HG02852 (cell line): ENCODE results near the gene METRN.

Experiments used
- ATAC-seq: cut with Tn5 transposase; IDR thresholded peaks from one replicate; pipeline ENCODE4 v1.9.1; 2021; ENCODE audit warnings: mild to moderate bottlenecking, moderate library complexity; ENCODE audit not compliant: unreplicated experiment

METRN gene

DNA sequence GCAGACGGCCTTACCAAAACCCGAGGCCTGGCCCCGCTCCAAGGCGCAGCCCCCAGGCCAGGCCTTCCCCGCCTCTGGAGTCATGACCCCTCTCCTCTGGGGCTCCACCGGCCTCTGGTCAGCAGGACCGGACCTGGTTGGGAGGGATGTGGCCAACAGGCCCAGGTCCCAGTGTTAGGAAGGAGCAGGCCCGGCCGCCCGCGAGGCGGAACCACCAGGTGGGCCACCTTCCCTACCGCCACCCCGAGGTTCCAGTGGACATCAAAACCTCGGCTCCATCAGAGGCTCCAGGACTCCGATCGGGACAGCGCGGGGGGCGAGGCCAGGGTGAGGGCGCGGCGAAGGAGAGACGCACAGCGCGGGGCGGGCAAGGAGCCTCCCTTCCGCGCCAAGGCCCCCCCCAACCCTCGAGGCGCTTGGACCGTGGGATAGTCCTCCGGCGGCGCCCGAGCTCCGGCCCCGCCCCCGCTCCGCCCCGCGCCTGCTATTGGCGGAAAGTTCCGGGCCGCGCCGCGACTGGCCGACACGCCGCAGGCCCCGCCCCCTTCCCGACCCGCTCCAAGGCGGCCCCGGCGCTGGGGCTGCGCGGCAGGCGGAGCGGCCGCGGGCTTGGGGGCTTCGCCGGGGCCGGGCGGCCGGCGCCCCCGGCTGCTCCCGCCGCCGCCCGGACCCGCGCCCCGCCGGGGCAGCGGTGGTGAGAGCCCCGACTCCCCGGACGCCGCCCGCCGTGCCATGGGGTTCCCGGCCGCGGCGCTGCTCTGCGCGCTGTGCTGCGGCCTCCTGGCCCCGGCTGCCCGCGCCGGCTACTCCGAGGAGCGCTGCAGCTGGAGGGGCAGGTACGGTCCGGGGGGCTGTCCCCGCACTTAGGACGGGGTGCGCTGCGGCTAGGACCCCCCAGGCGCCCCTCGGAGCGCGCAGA lies at the start of gene METRN:
METRN (plus strand) TSS at position 561 of the 919 bp plus-strand sequence; CDS start at position 733, 172 bp downstream.
- ATAC-seq = peak; percentile 66

DNA sequence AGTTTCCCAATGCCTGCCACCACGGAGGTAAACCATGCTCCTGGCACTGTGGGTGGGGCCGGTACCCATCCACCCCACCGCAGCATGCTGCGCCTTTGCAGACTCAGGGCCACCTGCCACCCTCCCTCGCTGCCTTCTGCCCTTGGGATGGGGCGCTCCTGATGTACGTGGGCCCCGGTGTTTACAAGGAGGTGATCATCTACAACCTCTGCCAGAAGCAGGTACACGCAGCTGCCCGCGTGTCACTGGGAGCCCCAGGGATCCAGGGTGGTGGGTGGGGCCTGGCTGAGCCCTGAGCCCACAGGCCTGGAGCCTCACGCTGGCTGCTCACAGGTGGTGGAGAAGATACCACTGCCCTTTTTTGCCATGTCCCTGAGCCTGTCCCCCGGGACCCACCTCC lies 48.3 kb upstream of the METRN start:
- ATAC-seq = no peak

DNA sequence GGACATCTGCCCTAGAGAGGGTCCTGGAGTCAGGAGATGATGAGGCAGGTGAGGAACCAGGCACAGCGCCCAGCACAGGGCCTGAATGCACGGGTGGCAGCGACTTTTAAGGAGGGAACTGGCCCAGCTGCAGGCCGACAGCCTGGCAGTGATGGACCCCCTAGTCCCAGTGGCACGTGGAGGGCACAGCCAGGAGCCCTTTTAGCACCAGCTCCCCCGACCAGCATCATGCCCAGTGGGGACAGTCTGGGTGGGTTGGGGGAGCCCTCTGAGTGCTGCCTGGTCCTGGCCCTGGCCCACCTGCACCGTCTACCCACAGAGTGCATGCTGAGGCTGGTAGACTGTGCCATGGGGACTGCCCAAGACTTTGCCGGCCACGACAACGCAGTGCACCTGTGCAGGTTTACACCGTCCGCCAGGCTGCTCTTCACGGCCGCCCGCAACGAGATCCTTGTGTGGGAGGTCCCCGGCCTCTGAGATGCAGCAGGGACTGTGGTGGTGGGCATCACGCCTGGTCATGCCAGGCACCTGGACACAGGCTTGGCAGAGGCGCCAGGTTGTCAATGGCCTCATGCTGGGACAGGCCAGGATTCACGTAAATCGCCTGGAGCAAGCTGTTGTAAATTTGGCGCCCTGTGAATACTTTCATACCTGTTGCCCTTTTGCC lies 47.7 kb upstream of the METRN start:
- no peak for ATAC-seq

DNA sequence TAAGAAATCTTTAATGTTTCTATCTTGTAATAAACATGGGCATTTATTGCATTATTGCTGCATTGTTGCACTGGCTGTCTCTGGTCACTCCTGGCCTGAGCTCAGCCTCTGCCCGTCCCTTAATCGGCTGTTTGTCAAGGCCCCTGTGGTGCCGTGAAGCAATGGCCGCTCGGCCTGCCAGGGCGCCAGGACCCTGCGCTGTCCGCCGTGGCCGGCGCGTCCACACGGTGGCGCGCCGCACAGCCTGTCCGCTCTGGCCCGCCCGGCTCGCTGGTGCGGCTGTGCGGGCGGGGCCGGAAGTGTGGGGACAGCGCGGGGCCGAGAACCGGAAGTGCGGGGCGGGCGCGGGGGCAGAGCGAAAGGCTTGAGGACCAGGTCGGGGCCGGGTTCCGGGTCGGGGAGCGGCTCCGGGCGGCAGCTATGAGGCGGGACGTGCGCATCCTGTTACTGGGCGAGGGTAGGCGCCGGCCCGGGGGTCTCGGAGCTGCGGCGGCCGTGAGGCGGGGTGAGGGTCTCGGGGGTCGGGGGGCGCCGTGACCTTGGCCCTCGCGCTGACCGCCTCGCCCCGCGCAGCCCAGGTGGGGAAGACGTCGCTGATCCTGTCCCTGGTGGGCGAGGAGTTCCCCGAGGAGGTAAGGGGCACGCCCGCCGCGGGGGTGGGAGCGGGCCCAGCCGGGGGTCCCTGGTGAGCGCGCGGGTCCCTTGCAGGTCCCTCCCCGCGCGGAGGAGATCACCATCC lies 47.0 kb upstream of the METRN start, which contains the start of gene RHOT2:
RHOT2 (plus strand) TSS at position 353 of the 739 bp plus-strand sequence; CDS start at position 421, 68 bp downstream.
- peak; percentile 80 for ATAC-seq

DNA sequence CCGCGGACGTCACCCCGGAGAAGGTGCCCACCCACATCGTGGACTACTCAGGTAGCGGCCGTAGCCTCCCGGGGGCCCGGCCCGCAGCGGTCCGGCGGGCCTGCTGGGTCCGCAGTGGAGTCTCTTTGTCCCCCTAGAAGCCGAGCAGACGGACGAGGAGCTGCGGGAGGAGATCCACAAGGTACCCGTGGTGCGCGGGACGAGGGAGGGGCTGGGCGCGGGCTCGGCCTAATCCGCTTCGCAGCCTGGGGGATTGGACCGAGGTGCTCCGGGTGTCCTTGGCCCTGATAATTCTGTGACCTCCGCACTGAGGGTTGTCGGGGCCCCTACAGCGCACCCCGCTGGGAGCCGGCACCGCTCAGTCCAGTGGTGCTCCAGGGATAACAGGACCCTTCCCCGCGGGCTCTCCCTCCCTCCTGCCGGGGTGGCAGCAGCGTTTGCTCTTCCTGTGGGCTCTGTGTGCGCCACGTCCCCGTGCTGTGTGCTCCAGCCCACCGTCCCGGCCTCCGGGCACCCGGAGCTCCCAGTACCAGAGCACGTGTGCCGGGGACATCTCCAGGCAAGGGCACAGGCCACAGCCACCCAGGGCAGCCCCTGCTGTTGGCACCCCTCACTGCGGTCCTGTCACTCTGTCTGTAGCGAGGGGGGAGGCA lies 46.3 kb upstream of the METRN start:
- ATAC-seq = peak; percentile 10

DNA sequence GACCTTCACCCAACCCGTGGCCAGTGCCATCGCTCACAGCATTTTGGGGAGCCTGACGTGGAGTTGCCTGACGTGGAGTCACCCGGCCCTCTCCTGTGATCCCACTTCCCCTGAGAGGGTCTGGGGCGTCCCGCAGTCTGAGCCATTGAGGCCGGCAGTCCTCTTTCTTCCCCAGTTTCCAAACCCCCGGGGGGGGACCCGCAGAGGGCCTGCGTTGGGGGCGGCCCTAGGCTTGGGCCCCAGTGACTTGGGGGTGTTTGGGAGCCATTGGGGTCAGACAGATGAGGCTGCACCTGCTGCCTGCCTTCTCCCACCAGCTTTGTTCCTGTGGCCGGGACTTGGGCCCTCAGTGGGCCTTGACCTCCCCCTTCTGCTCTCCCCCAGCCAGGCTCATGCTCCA lies 45.3 kb upstream of the METRN start:
- ATAC-seq = no peak

DNA sequence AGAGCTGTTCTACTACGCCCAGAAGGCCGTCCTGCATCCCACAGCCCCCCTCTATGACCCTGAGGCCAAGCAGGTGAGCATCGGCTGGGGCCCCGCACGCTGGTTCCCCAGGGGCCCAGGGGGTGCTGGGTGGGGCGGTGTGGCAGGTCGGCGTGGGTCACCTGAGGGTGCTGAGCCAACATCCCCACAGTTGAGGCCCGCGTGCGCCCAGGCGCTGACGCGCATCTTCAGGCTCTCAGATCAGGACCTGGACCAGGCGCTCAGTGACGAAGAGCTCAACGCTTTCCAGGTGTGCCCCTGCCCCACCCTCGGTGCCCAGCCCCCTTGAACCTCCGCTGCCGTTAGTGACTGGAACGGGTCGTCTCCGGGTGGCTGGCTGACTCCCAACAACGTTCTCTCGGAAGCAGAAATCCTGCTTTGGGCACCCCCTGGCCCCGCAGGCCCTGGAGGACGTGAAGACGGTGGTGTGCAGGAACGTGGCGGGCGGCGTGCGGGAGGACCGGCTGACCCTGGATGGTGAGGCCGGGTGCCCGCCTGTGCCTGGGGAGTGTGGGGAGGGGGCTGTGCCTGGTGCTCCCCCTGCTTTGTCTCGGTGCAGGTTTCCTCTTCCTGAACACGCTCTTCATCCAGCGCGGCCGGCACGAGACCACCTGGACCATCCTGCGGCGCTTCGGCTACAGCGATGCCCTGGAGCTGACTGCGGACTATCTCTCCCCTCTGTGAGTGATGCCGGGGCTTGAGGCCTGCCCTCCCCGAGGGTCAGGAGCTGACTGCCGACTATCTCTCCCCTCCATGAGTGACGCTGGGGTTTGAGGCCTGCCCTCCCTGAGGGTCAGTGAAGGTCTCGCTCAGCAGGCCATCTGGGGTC lies 44.2 kb upstream of the METRN start:
- ATAC-seq = no peak

DNA sequence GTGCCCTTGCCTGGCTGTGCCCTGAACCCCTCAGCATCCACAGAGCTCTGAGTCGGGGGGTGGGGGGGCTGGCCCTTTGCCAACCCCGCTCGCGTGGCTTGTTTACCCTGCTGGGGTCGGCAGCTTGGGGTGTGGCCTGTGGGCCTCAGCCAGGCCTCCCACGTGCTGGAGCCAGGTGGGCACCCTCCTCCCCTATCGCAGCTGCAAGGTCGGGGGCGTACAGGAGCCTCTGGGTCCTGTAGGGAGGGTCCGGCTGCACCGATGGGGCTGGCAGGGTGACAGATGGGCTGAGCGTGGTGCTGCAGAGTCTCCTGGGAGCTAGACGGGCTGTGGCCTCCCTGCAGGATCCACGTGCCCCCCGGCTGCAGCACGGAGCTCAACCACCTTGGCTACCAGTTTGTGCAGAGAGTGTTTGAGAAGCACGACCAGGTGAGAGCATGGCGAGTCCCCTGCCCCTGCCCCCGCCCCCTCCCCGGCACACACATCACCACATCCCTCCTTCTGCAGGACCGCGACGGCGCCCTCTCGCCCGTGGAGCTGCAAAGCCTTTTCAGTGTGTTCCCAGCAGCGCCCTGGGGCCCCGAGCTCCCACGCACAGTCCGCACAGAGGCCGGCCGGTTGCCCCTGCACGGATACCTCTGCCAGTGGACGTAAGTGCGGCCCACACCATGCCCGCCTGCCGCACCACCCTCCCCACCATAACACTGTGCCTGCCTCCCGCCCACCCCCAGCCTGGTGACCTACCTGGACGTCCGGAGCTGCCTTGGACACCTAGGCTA lies 43.4 kb upstream of the METRN start:
- ATAC-seq = no peak

DNA sequence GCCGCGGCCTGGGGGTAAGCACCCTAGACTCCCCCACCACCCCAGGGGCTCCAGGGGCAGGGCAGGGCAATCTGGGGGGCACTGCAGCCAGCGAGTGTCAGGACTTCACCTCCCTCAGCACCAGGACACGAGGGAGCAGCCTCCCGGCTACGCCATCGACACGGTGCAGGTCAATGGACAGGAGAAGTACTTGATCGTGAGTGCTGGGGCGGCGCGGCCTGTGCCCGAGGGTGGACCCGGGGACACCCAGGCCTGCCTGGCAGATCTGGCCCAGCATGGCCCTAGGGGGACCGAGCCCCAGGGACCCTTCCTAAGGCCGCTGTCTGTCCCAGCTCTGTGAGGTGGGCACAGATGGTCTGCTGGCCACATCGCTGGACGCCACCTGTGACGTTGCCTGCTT lies 42.5 kb upstream of the METRN start:
- ATAC-seq = no peak

DNA sequence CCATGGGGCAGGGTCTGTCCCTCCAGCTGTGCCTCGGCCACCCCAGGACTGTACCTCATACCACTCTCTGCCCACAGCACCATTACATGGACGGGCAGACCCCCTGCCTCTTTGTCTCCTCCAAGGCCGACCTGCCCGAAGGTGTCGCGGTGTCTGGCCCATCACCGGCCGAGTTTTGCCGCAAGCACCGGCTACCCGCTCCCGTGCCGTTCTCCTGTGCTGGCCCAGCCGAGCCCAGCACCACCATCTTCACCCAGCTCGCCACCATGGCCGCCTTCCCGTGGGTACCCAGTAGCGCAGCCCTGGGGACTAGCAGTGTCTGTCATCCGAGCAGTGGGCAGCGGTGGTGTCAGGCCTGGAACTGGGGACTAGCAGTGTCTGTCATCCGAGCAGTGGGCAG lies 42.1 kb upstream of the METRN start:
- no peak for ATAC-seq

DNA sequence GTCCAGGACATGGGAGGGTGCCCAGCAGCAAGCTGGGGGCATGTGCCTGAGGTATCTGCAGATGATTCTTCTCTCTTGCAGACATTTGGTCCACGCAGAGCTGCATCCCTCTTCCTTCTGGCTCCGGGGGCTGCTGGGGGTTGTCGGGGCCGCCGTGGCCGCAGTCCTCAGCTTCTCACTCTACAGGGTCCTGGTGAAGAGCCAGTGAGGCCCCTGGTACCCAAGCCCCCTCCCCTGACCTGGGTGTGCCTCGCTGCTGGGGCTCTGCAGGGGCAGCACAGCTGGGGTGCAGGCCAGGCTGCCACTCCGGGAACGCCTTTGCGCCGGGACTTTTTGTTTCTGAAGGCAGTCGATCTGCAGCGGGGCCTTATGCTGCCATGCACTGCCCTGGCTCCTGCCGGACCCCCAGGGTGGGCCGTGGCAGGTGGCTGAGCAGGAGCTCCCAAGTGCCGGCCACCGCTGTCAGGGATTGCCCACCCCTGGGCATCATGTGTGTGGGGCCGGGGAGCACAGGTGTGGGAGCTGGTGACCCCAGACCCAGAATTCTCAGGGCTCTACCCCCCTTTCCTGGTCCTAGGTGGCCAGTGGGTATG lies 41.4 kb upstream of the METRN start:
- no peak for ATAC-seq

DNA sequence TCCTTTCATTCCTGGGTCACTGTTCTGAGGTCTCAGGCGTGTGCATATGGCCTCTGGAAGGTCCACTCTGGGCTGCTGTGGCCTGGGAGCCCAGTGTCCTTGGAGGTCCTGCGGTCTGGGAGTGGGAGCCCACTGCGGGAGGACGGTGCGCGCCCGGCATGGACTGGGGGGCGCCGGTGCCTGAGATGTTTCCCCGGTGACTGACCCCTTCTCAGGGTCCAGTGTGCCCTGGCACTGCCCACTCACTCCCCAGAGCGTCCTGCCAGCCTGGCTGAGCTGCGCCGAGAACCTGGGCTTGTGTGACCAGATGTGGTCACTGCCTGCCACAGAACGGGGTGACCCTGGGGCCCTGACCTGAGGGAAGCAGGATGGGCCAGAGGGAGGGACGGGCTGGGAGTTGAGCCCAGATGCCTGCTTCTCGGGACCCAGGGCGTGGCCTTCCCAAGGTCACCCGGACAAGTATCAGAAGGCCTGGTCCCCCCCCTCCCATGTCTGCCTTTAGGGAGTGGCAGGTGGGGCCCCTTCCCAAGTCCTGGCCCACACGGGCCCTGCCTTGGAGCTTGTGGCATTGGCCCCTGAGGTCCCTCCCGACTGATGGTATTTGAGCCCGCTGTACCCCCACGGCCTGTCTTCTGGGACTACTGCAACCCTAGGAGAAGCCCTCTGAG lies 40.6 kb upstream of the METRN start:
- no peak for ATAC-seq

DNA sequence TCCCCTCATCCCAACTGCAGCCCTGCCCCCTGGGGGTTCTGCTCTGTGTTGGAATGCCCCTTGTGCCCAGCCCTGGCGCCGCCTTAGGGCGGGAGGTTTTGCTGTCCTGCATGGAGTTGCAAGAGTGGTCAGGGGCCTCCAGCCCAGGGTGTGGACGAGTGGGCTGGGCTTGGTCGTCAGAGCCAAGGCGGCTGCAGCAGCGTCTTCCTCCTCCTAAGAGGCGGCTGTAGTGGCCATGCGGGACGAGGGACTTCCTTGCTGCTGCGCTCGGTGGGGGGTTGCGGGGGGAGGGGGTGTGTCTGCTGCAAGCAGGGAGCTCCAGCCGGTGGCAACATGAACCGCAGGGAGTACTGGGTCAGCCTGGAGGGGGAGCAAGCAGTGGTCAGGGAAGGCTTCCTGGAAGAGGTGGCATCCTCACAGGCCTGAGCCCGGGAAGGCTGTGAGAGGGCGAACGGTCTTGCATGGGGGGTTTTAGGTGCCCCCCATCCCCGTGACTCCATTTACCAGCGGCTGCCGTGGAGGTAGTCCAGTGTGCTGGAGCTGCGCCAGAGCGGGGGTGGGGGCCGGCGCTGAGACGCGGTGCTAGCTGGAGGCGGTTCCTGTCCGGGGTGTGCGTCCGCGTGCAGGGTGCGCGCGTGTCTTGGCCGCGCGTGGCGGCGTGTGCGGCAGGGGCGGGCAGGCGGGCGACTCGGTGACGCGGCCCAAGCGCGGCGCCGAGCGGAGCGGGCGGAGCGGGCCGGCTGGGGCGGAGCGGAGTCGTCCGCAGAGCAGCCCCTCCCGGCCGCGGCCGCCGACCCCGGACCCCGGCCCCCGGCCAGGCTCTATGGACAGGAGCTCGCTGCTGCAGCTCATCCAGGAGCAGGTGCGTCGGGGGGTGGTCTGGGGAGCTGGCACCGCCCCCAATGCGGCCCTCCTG lies 39.7 kb upstream of the METRN start, which contains the start of gene RHBDL1:
RHBDL1 (plus strand) TSS at position 704 of the 916 bp plus-strand sequence; CDS start at position 824, 120 bp downstream.
- no peak for ATAC-seq

DNA sequence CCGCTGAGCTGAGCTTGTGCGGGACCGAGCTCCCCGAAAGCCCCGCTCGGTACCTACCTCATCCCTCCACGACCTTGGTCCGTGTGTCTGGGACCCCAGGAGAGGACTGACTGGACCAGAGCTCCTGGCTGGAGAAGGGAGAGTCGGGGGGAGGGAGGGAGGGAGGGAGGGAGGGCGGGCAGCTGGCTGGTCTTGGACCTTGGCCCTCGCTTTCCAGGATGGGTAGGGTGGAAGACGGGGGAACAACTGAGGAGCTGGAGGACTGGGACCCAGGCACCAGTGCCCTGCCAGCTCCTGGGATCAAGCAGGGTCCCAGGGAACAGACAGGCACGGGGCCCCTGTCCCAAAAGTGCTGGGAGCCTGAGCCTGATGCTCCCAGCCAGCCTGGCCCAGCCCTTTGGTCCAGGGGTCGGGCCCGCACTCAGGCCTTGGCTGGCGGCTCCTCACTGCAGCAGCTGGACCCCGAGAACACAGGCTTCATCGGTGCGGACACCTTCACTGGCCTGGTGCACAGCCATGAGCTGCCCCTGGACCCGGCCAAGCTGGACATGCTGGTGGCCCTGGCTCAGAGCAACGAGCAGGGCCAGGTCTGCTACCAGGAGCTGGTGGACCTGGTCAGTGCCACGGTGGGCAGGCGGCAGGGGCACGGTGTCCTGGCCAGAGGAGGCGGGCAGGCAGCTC lies 38.9 kb upstream of the METRN start:
- no peak for ATAC-seq

DNA sequence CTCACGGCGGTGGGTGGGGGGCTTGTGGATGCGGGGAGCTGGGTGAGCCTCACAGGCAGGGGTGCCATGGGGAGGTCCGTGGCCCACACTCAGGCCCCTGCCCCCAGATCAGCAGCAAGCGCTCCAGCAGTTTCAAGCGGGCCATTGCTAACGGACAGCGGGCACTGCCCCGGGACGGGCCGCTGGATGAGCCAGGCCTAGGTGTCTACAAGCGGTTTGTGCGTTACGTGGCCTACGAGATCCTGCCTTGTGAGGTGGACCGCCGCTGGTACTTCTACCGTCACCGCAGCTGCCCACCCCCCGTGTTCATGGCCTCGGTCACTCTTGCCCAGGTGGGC lies 38.4 kb upstream of the METRN start:
- no peak for ATAC-seq

DNA sequence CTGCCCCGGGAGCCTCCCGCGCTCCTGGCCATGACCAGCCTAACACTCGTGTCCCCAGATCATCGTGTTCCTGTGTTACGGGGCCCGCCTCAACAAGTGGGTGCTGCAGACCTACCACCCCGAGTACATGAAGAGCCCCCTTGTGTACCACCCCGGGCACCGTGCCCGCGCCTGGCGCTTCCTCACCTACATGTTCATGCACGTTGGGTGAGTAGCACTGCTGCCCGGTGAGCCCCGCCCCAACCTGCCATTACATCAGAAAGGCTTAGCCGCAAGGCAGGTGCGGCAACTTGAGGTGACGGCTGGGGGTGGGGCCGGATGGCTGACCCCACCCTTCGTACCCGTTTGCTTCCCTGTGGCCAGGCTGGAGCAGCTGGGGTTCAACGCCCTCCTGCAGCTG lies 38.0 kb upstream of the METRN start:
- ATAC-seq = no peak
